SU-DHL-6 (cell line): ENCODE data around the gene TRIP13.

Experiments
- EZH2phosphoT487 ChIP-seq: fragments of 200-600 bp; sonication (generic), shearing (Covaris generic); conservative IDR thresholded peaks from 2 replicates; pipeline ENCODE4 v1.6.1; 2018; ENCODE audit warnings: mild to moderate bottlenecking, antibody characterized with exemption, low read length, moderate library complexity, mixed read lengths
- TF ChIP-seq, protein P1 (sequence below): fragments of 200-600 bp; sonication (generic); IDR thresholded peaks from one replicate; pipeline ENCODE4 v1.5.1; 2017; ENCODE audit warnings: antibody characterized with exemption, mild to moderate bottlenecking, low read length, moderate library complexity; ENCODE audit not compliant: insufficient read depth, poor library complexity, severe bottlenecking

- TF ChIP-seq, protein P1, sequence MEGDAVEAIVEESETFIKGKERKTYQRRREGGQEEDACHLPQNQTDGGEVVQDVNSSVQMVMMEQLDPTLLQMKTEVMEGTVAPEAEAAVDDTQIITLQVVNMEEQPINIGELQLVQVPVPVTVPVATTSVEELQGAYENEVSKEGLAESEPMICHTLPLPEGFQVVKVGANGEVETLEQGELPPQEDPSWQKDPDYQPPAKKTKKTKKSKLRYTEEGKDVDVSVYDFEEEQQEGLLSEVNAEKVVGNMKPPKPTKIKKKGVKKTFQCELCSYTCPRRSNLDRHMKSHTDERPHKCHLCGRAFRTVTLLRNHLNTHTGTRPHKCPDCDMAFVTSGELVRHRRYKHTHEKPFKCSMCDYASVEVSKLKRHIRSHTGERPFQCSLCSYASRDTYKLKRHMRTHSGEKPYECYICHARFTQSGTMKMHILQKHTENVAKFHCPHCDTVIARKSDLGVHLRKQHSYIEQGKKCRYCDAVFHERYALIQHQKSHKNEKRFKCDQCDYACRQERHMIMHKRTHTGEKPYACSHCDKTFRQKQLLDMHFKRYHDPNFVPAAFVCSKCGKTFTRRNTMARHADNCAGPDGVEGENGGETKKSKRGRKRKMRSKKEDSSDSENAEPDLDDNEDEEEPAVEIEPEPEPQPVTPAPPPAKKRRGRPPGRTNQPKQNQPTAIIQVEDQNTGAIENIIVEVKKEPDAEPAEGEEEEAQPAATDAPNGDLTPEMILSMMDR, result no peak
- no peak for TF ChIP-seq EZH2phosphoT487
Measured at GRCh38 chr5:856531-857425, 35.9 kb upstream of the TRIP13 start.
